ENCODE measurements around the gene TOM1L2.
"Not testable (repeated sequence)": the region's sequence is repeated elsewhere in the genome, so short reads cannot be mapped to it uniquely, and the experiment has no call there.

TOM1L2 gene

GRCh38 chr17:17814162-17815061 is 157.8 kb downstream of the TOM1L2 start:
- DNase-seq: no peak

- DNase-seq: no peak
Observed at GRCh38 chr17:17813725-17814095, 158.5 kb downstream of the TOM1L2 start.

GRCh38 chr17:17813055-17813724 is 159.0 kb downstream of the TOM1L2 start:
- no peak for DNase-seq

GRCh38 chr17:17812211-17813054 is 159.8 kb downstream of the TOM1L2 start:
- DNase-seq: peak; percentile 48

GRCh38 chr17:17811381-17812210 is 160.6 kb downstream of the TOM1L2 start:
- DNase-seq: no peak

- no peak for DNase-seq
Observed at GRCh38 chr17:17810895-17811248, 161.3 kb downstream of the TOM1L2 start.

- no peak for DNase-seq
Observed at GRCh38 chr17:17810084-17810894, 161.9 kb downstream of the TOM1L2 start.

- DNase-seq: no peak
Observed at GRCh38 chr17:17809531-17810083, 162.6 kb downstream of the TOM1L2 start.

- no peak for DNase-seq
Observed at GRCh38 chr17:17808706-17809432, 163.3 kb downstream of the TOM1L2 start.

- DNase-seq: not testable (repeated sequence)
Observed at GRCh38 chr17:17808200-17808599, 164.0 kb downstream of the TOM1L2 start.

- no peak for DNase-seq
Observed at GRCh38 chr17:17807440-17807839, 164.8 kb downstream of the TOM1L2 start.

GRCh38 chr17:17806611-17807274 is 165.5 kb downstream of the TOM1L2 start:
- DNase-seq: no peak

- no peak for DNase-seq
Observed at GRCh38 chr17:17806035-17806434, 166.2 kb downstream of the TOM1L2 start.

- DNase-seq: no peak
Observed at GRCh38 chr17:17805575-17805974, 166.6 kb downstream of the TOM1L2 start.

GRCh38 chr17:17804007-17804406 is 168.2 kb downstream of the TOM1L2 start:
- no peak for DNase-seq

- no peak for DNase-seq
Observed at GRCh38 chr17:17801800-17802481, 170.3 kb downstream of the TOM1L2 start.

- no peak for DNase-seq
Observed at GRCh38 chr17:17800504-17801021, 171.6 kb downstream of the TOM1L2 start.

- no peak for DNase-seq
Observed at GRCh38 chr17:17798573-17799255, 173.5 kb downstream of the TOM1L2 start.
